T-cell (primary cell): ENCODE data around the gene COIL. TPM values are rescaled to one million over a fixed set of nuclear protein-coding genes. Genes with fewer than 3 reads are reported as not detected.

Source experiments
- ATAC-seq, 4 experiments: fragments of 200-7000 bp in 3 of 4; fragments of 150-1000 bp in 1 of 4; cut with Tn5 transposase; replicated peaks in 1 of 4; 1 replicate in 3 of 4; 2 replicates in 1 of 4; pipeline ENCODE4 v1.10.0; 2021; ENCODE audit warnings: moderate library complexity in 3 of 4, mild to moderate bottlenecking in 2 of 4, moderate number of reproducible peaks in 1 of 4
- CTCF ChIA-PET, 2 donors: fragments of 300-600 bp; sonication (Branson Sonifier 250); formaldehyde crosslinking; loops; one replicate each; lab custom pipeline; 2022; ENCODE audit warnings: antibody characterized with exemption in 2 of 2; lab: Charles Lee
- POLR2A ChIA-PET, 2 donors: fragments of 300-600 bp; sonication (Branson Sonifier 250); formaldehyde crosslinking; loops; one replicate each; lab custom pipeline; 2022; ENCODE audit warnings: antibody characterized with exemption in 2 of 2; lab: Charles Lee
- DNase-seq, 35 experiments: peaks; one replicate each; pipeline versions ENCODE4 v3.0.0 to v3.0.0-alpha.2; 2013 to 2023
- H3K27ac ChIP-seq: one replicate; pipeline ENCODE4 v1.5.1; 2013; ENCODE audit warnings: low read length
- H3K27me3 ChIP-seq, 2 experiments: replicated peaks in 1 of 2; 1 replicate in 1 of 2; 2 replicates in 1 of 2; pipeline versions ENCODE4 v1.6.1 to v1.7.0; 2013; ENCODE audit warnings: low read length in 1 of 2, mixed read lengths in 1 of 2; ENCODE audit not compliant: control insufficient read depth in 2 of 2, insufficient read depth in 2 of 2; ENCODE audit errors: extremely low read depth in 1 of 2
- H3K36me3 ChIP-seq, 2 donors: 1 replicate in 1 of 2; 2 replicates in 1 of 2; pipeline versions ENCODE4 v1.6.1 to v1.7.0; 2013; ENCODE audit warnings: low read length in 1 of 2; ENCODE audit not compliant: control insufficient read depth in 2 of 2, insufficient read depth in 1 of 2; ENCODE audit errors: extremely low read depth in 1 of 2
- H3K4me1 ChIP-seq, 2 experiments: 1 replicate in 1 of 2; 2 replicates in 1 of 2; pipeline versions ENCODE4 v1.6.1 to v1.7.0; 2013; ENCODE audit warnings: low read length in 2 of 2, mixed read lengths in 1 of 2; ENCODE audit not compliant: insufficient read depth in 2 of 2, control insufficient read depth in 1 of 2; ENCODE audit errors: extremely low read depth in 1 of 2
- H3K4me3 ChIP-seq, 2 donors: 1 replicate in 1 of 2; 2 replicates in 1 of 2; pipeline versions ENCODE4 v1.5.1 to v1.7.0; 2013; ENCODE audit warnings: mild to moderate bottlenecking in 2 of 2, low read length in 1 of 2, moderate library complexity in 1 of 2; ENCODE audit not compliant: control insufficient read depth in 1 of 2; ENCODE audit errors: extremely low read depth in 1 of 2
- H3K9me3 ChIP-seq: 2 replicates; pipeline ENCODE4 v1.7.0; 2013
- H3K27ac Mint-ChIP-seq, 2 donors: one replicate each; pipeline ENCODE4 v1.8.0; 2020 to 2021; ENCODE audit warnings: mild to moderate bottlenecking in 2 of 2, mixed read lengths in 2 of 2
- H3K27me3 Mint-ChIP-seq, 2 donors: one replicate each; pipeline ENCODE4 v1.8.0; 2021 to 2022; ENCODE audit warnings: mixed read lengths in 2 of 2
- H3K36me3 Mint-ChIP-seq: one replicate; pipeline ENCODE4 v1.8.0; 2021; ENCODE audit warnings: mixed read lengths
- H3K4me1 Mint-ChIP-seq, 3 donors: one replicate each; pipeline ENCODE4 v1.8.0; 2020 to 2022; ENCODE audit warnings: mixed read lengths in 3 of 3, mild to moderate bottlenecking in 1 of 3
- H3K4me3 Mint-ChIP-seq, 3 donors: one replicate each; pipeline ENCODE4 v1.8.0; 2020 to 2022; ENCODE audit warnings: mild to moderate bottlenecking in 3 of 3, mixed read lengths in 3 of 3, moderate library complexity in 3 of 3
- H3K9me3 Mint-ChIP-seq, 3 donors: one replicate each; pipeline ENCODE4 v1.8.0; 2020 to 2022; ENCODE audit warnings: mixed read lengths in 3 of 3
- WGBS: methylation state at CpG from one replicate; pipeline ENCODE4 v1.1.5; 2013; ENCODE audit warnings: missing lambda C conversion rate; ENCODE audit not compliant: insufficient coverage; 5-methylcytosine and 5-hydroxymethylcytosine counted together
- total RNA-seq, 35 experiments: library from RNA in 6 of 35; stranded (reverse) in 6 of 35; fragments of 120-200 nt in 1 of 35; gene quantifications; one replicate each; pipeline versions ENCODE4 v1.2.1 to v1.2.4 and lab custom pipeline; 2013 to 2026

Gene COIL, protein sequence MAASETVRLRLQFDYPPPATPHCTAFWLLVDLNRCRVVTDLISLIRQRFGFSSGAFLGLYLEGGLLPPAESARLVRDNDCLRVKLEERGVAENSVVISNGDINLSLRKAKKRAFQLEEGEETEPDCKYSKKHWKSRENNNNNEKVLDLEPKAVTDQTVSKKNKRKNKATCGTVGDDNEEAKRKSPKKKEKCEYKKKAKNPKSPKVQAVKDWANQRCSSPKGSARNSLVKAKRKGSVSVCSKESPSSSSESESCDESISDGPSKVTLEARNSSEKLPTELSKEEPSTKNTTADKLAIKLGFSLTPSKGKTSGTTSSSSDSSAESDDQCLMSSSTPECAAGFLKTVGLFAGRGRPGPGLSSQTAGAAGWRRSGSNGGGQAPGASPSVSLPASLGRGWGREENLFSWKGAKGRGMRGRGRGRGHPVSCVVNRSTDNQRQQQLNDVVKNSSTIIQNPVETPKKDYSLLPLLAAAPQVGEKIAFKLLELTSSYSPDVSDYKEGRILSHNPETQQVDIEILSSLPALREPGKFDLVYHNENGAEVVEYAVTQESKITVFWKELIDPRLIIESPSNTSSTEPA
- total RNA-seq (10 to 100 TPM; 14.7 to 19.2 (median 15.7) TPM), total RNA-seq (lab: John Stamatoyannopoulos, UW) (26.8 to 57.5 (median 39.1) reads per million in 29 experiments)
- 16.0 TPM for total RNA-seq (2013)

DNA sequence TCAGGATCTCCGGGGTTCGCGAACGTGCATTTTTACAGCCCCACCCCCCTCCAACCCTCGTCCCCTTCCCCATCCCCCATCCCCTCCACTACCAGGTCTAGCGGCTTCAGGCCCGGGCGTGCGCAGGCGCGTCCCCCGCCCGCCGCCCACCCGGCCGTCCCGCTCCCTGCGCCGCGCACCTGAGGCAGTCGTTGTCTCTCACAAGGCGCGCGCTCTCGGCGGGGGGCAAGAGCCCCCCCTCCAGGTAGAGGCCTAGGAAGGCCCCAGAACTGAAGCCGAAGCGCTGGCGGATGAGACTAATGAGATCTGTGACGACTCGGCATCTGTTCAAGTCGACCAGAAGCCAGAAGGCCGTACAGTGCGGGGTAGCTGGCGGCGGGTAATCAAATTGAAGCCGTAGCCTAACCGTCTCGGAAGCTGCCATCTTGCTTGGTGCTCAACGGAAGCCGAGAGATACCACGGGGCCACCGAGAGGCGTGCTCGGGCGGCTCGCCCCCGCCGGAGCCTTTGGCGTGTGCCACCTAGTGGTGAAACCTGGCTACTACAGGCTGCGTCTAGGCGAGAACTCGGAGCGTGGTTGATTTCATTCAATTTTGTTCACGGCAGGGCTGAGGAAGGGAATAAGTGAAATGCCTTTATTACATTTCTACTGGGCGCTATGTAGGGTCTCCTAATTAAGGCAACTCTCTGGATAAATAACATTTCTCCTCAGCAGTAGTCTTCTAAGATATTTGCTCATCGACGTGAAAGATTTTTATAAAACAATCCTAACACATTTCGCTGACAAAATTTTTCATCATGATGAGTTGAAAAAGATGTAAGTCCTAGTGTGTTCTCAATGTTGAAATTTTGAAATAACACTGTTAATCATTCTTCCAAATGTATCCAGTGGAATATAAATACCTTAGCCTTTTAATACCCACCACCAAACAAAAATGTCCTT is at the start of gene COIL:
TSS of gene COIL (minus strand) at position 455 of the 943 bp plus-strand sequence. CDS start at position 424, 31 bp downstream.
- no peaks in the 10 kb centered on the region for H3K9me3 ChIP-seq
- peak; percentile 80 to 96 (median 90) for DNase-seq
- CTCF ChIA-PET, result interaction anchor here in 1 of 2 donors (1.0 kb wide), 2 partner anchors 19 to 47 kb away, joined by 3 to 4 read pairs; partner anchors contain the start of gene TRIM25

DNA sequence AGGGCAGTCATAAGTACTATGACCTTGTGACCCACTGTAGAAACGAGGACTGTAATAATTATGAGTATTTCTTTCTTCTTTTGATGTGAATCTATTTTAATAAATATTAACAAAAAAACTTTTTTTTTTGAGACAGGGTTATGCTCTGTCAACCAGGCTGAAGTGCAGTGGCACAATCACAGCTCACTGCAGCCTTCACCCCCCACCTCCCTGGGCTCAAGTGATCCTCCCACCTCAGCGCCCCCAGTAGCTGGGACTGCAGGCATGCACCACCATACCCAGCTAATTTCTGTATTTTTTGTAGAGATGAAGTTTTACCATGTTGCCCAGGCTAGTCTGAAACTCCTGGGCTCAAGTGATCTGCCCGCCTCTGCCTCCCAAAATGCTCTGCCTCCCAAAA is 49.6 kb upstream of the COIL start:
- H3K4me3 Mint-ChIP-seq, result peak overlapping the region in 1 of 3 donors; percentile 52
- WGBS, result no CpG with 5 or more reads among the region's 3 CpGs
- Histone ChIP-seq H3K27ac (no peak overlapping the region), H3K4me3 (no peak overlapping the region), H3K4me1 (no peaks in the 10 kb centered on the region), H3K36me3 (no peaks in the 10 kb centered on the region), H3K27me3 (peaks cover 0 to 3% of the 10 kb centered on the region in 2 experiments), H3K9me3 (no peaks in the 10 kb centered on the region)
- CTCF ChIA-PET, result interaction anchor here (0.5 to 1.1 kb wide), 4 partner anchors 32 to 822 kb away, joined by 3 to 4 read pairs (median 3); partner anchors contain the start of gene SCPEP1 (in 1 of the 2)
- peak in 2 of 4 experiments; percentile 25 to 26 for ATAC-seq
- H3K36me3 Mint-ChIP-seq, result no peaks in the 10 kb centered on the region
- H3K9me3 Mint-ChIP-seq, result no peaks in the 10 kb centered on the region
- H3K27me3 Mint-ChIP-seq, result peaks cover 0 to 3% of the 10 kb centered on the region in 2 donors
- POLR2A ChIA-PET, result no interaction called here
- DNase-seq, result no peak
- H3K4me1 Mint-ChIP-seq, result peaks cover 5 to 8% (median 5%) of the 10 kb centered on the region in 3 donors
- no peak overlapping the region for H3K27ac Mint-ChIP-seq

More for the DNA sequence above, at the start of gene COIL:
- Histone ChIP-seq H3K4me1 (peaks cover 2 to 20% of the 10 kb centered on the region in 2 experiments), H3K36me3 (peaks cover 0 to 2% of the 10 kb centered on the region in 2 donors), H3K4me3 (peak within 1 kb of the TSS; percentile 46 to 83), H3K27ac (peak within 1 kb of the TSS; percentile 90), H3K27me3 (peaks cover 0 to 9% of the 10 kb centered on the region in 2 experiments)
- Mint-ChIP-seq H3K27me3 (no peaks in the 10 kb centered on the region), H3K4me1 (peaks cover 14 to 25% (median 24%) of the 10 kb centered on the region in 3 donors), H3K27ac (peak within 1 kb of the TSS; percentile 70 to 89), H3K9me3 (no peaks in the 10 kb centered on the region), H3K36me3 (no peaks in the 10 kb centered on the region), H3K4me3 (peak within 1 kb of the TSS; percentile 78 to 85 (median 85))
- peak; percentile 97 to 100 (median 98) for ATAC-seq
- WGBS, result under 1% methylated on average over 42 of the region's 59 CpGs
- POLR2A ChIA-PET, result no interaction called here

DNA sequence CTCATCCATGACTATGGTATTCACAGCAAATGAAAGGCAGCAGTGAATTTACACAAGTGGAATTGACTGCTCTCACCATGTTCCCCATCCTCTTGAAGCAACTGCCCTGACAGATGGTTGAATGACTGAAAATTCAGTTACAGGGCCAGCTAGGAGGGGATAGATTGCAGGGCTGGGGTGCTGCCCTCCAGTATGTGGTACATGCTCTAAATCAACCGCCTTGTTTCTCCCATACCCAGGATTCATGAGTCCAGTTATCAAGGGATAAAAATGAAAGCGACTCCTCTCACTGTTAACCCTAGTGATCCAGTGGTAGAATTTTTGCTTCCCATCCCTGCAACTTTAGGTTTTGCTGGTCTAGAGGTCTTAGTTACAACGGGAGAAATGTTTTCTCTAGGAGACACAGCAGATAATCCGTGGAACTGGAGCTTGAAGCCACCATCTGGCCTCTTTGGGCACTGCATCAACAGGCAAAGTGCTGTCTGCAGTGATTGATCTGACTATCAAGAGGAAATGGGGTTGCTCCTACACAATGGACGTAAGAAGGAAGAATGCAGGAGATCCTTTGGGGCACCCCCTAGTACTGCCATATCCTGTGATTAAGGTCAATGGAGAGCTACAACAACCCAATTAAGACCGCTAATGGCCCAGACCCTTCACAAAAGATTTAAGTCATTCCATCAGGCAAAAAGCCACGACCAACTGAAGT is 49.0 kb upstream of the COIL start:
- Mint-ChIP-seq H3K4me3 (peak overlapping the region; percentile 1 to 38 (median 37)), H3K4me1 (peaks cover 5 to 13% (median 5%) of the 10 kb centered on the region in 3 donors), H3K9me3 (no peaks in the 10 kb centered on the region), H3K27ac (no peak overlapping the region), H3K36me3 (no peaks in the 10 kb centered on the region), H3K27me3 (peaks cover 0 to 3% of the 10 kb centered on the region in 2 donors)
- ChIA-PET CTCF (interaction anchor here in 1 of 2 donors (0.5 to 1.1 kb wide), 3 partner anchors 32 to 76 kb away, joined by 3 to 4 read pairs (median 3); partner anchors contain the start of gene SCPEP1), POLR2A (no interaction called here)
- Histone ChIP-seq H3K36me3 (no peaks in the 10 kb centered on the region), H3K27ac (no peak overlapping the region), H3K9me3 (no peaks in the 10 kb centered on the region), H3K27me3 (peaks cover 0 to 3% of the 10 kb centered on the region in 2 experiments), H3K4me3 (peak overlapping the region in 1 of 2 donors; percentile 4), H3K4me1 (peaks cover 0 to 3% of the 10 kb centered on the region in 2 experiments)
- WGBS, result 5% methylated on average over 2 of the region's 7 CpGs
- DNase-seq (peak; percentile 4 to 68 (median 37)), ATAC-seq (peak; percentile 92 to 95 (median 95))

DNA sequence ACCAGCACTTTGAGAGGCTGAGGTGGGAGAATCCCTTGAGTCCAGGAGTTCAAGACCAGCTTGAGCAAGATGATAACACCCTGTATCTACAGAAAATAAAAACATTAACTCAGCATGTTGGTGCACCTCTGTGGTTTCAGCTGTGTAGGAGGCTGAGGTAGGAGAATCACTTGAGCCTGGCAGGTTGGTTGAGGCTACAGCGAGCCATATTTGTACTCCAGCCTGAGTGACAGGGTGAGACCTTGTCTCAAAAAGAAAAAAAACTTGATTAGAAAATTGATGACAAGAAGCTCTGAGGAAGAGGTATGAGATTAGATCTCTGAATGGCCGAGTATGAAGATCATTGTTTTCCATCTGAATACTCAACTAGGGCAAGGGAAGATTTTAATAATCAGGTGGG is 48.1 kb upstream of the COIL start:
- Mint-ChIP-seq H3K4me1 (peaks cover 5 to 16% (median 5%) of the 10 kb centered on the region in 3 donors), H3K36me3 (no peaks in the 10 kb centered on the region), H3K27ac (no peak overlapping the region), H3K27me3 (peaks cover 0 to 3% of the 10 kb centered on the region in 2 donors), H3K9me3 (no peaks in the 10 kb centered on the region), H3K4me3 (no peak overlapping the region)
- CTCF ChIA-PET, result no interaction called here
- ATAC-seq (no peak), DNase-seq (no peak)
- Histone ChIP-seq H3K4me3 (no peak overlapping the region), H3K36me3 (no peaks in the 10 kb centered on the region), H3K27me3 (peaks cover 0 to 3% of the 10 kb centered on the region in 2 experiments), H3K9me3 (no peaks in the 10 kb centered on the region), H3K27ac (no peak overlapping the region), H3K4me1 (peaks cover 0 to 3% of the 10 kb centered on the region in 2 experiments)
- 29% methylated on average over 1 of the region's 2 CpGs for WGBS
- POLR2A ChIA-PET, result no interaction called here

DNA sequence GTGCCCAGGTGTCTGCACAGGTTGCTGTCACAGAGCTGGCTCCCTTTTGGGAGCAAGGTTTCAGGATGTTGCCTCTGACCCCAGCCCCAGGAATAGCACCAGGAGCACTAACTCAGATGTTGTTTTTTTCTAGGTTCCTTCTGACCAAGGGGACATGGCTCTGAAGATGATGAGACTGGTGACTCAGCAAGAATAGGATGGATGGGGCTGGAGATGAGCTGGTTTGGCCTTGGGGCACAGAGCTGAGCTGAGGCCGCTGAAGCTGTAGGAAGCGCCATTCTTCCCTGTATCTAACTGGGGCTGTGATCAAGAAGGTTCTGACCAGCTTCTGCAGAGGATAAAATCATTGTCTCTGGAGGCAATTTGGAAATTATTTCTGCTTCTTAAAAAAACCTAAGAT is 45.2 kb upstream of the COIL start:
- no peaks in the 10 kb centered on the region for H3K27me3 ChIP-seq
- CTCF ChIA-PET, result interaction anchor here in 1 of 2 donors (0.6 kb wide), 1 partner anchor 529 kb away, joined by 4 read pairs; no protein-coding TSS in a partner anchor

More for the DNA sequence above, 45.2 kb upstream of the COIL start:
- Histone ChIP-seq H3K36me3 (peaks cover 0 to 7% of the 10 kb centered on the region in 2 donors), H3K27ac (no peak overlapping the region), H3K4me1 (peaks cover 0 to 3% of the 10 kb centered on the region in 2 experiments), H3K9me3 (no peaks in the 10 kb centered on the region), H3K4me3 (no peak overlapping the region)
- DNase-seq, result no peak
- WGBS, result no CpG with 5 or more reads among the region's 2 CpGs
- Mint-ChIP-seq H3K4me1 (peaks cover 4 to 22% (median 5%) of the 10 kb centered on the region in 3 donors), H3K27me3 (peaks cover 0 to 3% of the 10 kb centered on the region in 2 donors), H3K9me3 (no peaks in the 10 kb centered on the region), H3K4me3 (no peak overlapping the region), H3K36me3 (peaks cover 12% of the 10 kb centered on the region), H3K27ac (no peak overlapping the region)
- ATAC-seq, result no peak
- POLR2A ChIA-PET, result no interaction called here
